Keratinocyte (primary cell): ENCODE results near the gene MAP3K5. TPM values are rescaled to one million over a fixed set of nuclear protein-coding genes. Genes with fewer than 3 reads are reported as not detected.
A peak's percentile ranks its signal among the peaks of the same experiment; 100 is the strongest.

Experiments
- DNase-seq: peaks from one replicate; pipeline ENCODE4 v3.0.0-alpha.2; 2011; ENCODE audit warnings: low read depth, missing footprints, low spot score
- FAIRE-seq: peaks from 2 replicates; lab custom pipeline; 2011; peaks lifted over from hg19 to GRCh38; lab: Jason Lieb, UNC
- H2AFZ ChIP-seq: 2 replicates; pipeline ENCODE4 v1.6.0; 2012; ENCODE audit warnings: low read length, control low read depth, inconsistent platforms; ENCODE audit not compliant: control insufficient read depth
- H3K27ac ChIP-seq: 2 replicates; pipeline ENCODE4 v1.5.1; 2011; ENCODE audit warnings: low read length; ENCODE audit not compliant: control insufficient read depth, insufficient read depth
- H3K27me3 ChIP-seq: 3 replicates; pipeline ENCODE4 v1.6.0; 2011; ENCODE audit warnings: low read length; ENCODE audit not compliant: control insufficient read depth, insufficient read depth; ENCODE audit errors: extremely low read depth
- H3K36me3 ChIP-seq, 2 experiments: 2 replicates in 1 of 2; 3 replicates in 1 of 2; pipeline ENCODE4 v1.5.1; 2011; ENCODE audit warnings: low read length in 2 of 2, mild to moderate bottlenecking in 1 of 2; ENCODE audit not compliant: control insufficient read depth in 2 of 2, insufficient read depth in 2 of 2; ENCODE audit errors: extremely low read depth in 1 of 2
- H3K4me1 ChIP-seq: 3 replicates; pipeline ENCODE4 v1.5.1; 2011; ENCODE audit warnings: low read length; ENCODE audit not compliant: control insufficient read depth, insufficient read depth; ENCODE audit errors: extremely low read depth
- H3K4me2 ChIP-seq: 3 replicates; pipeline ENCODE4 v1.6.0; 2011; ENCODE audit warnings: low read depth, low read length; ENCODE audit not compliant: control insufficient read depth, insufficient read depth; ENCODE audit errors: extremely low read depth
- H3K4me3 ChIP-seq, 3 experiments: fragments of 200-600 bp in 1 of 3; sonication (generic) in 1 of 3; 2 replicates in 2 of 3; 3 replicates in 1 of 3; pipeline ENCODE4 v1.5.1; 2011 to 2016; ENCODE audit warnings: low read length in 3 of 3, mild to moderate bottlenecking in 3 of 3, control low read depth in 2 of 3, inconsistent platforms in 1 of 3, low read depth in 1 of 3, mixed read lengths in 1 of 3, mixed run types in 1 of 3, moderate library complexity in 1 of 3; ENCODE audit not compliant: control insufficient read depth in 2 of 3, insufficient read depth in 2 of 3; ENCODE audit errors: extremely low read depth in 1 of 3
- H3K79me2 ChIP-seq: 2 replicates; pipeline ENCODE4 v1.6.0; 2012; ENCODE audit warnings: low read length; ENCODE audit not compliant: control insufficient read depth, insufficient read depth
- H3K9ac ChIP-seq: 3 replicates; pipeline ENCODE4 v1.6.0; 2011; ENCODE audit warnings: low read length; ENCODE audit not compliant: control insufficient read depth, insufficient read depth; ENCODE audit errors: extremely low read depth
- H3K9me1 ChIP-seq: 3 replicates; pipeline ENCODE4 v1.6.0; 2011; ENCODE audit warnings: low read length; ENCODE audit not compliant: control insufficient read depth, insufficient read depth; ENCODE audit errors: extremely low read depth
- H3K9me3 ChIP-seq: 2 replicates; pipeline ENCODE4 v1.5.1; 2012; ENCODE audit warnings: low read depth, low read length; ENCODE audit not compliant: control insufficient read depth
- H4K20me1 ChIP-seq: 3 replicates; pipeline ENCODE4 v1.6.0; 2011; ENCODE audit warnings: low read length; ENCODE audit not compliant: control insufficient read depth, insufficient read depth; ENCODE audit errors: extremely low read depth
- EZH2 ChIP-seq: IDR thresholded peaks from one replicate; pipeline ENCODE4 v1.6.1; 2012; ENCODE audit warnings: inconsistent platforms, mild to moderate bottlenecking, low read length, moderate library complexity
- dilution Hi-C: fragments of 300-500 bp; cut with MboI; formaldehyde crosslinking; loops from one replicate; pipeline ENCODE4 v1.7.0; 2020; ENCODE audit warnings: low sequenced_read_pairs; ENCODE audit not compliant: extremely low pct_ligation_motif_present
- polyA plus RNA-seq, 5 experiments: library from polyadenylated mRNA; depleted of rRNA in 3 of 5; stranded (reverse) in 3 of 5; stranded (forward) in 1 of 5; unstranded in 1 of 5; fragments of >200 nt; gene quantifications; 1 replicate in 1 of 5; 2 replicates in 3 of 5; 3 replicates in 1 of 5; pipeline versions ENCODE4 v1.2.1 to v1.2.3, GENCODE V29; 2011 to 2012; ENCODE audit warnings: missing spikeins in 2 of 5, low read depth in 1 of 5, low replicate concordance in 1 of 5
- TF ChIP-seq, protein P1 (sequence below), 3 experiments: IDR thresholded peaks in 1 of 3; conservative IDR thresholded peaks in 1 of 3; optimal IDR thresholded peaks in 1 of 3; 2 replicates in 2 of 3; 3 replicates in 1 of 3; pipeline versions ENCODE3 to v1.5.1; 2011; ENCODE audit warnings: low read length in 3 of 3, mild to moderate bottlenecking in 3 of 3, moderate library complexity in 2 of 3, control low read depth in 1 of 3, inconsistent platforms in 1 of 3; ENCODE audit not compliant: insufficient read depth in 2 of 3; ENCODE audit errors: extremely low read depth in 1 of 3

Gene MAP3K5
- polyA plus RNA-seq, 1 donor (not counting 4 experiments of a cell fraction or from before 2014, with no cell fraction given) = 3.4 TPM

DNA sequence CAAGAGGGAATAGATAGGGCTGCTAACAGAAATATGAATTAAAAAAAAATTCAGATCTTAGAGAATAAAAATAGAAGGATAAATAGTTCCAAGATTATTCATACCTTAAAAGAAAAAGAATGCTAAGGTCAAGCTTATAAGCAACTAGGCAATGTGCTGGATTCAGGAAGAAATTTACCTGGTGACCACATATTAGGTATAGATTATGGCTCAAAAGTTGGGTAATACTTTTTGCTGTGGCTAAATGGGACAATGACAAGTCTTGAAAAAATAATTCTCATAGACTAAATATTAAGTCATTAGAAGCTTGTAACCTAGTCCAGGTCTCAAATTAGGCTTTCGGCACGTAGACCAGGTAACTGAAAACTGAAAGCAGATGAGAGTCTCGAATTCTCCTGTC lies 17.2 kb downstream of the MAP3K5 start:
- no peak for DNase-seq
- H3K4me2 ChIP-seq = peak overlapping the region; percentile 38
- no peaks in the 10 kb centered on the region for H3K9me3 ChIP-seq
- no peaks in the 10 kb centered on the region for H3K9me1 ChIP-seq
- dilution Hi-C loops = no loop called here
- no peak overlapping the region for H3K27ac ChIP-seq
- H3K9ac ChIP-seq = no peak overlapping the region
- no peak overlapping the region for H3K4me3 ChIP-seq
- H3K36me3 ChIP-seq = no peaks in the 10 kb centered on the region
- no peaks in the 10 kb centered on the region for H4K20me1 ChIP-seq
- no peak for FAIRE-seq
- no peaks in the 10 kb centered on the region for H3K27me3 ChIP-seq
- no peak for TF ChIP-seq EZH2
- TF ChIP-seq, protein P1, sequence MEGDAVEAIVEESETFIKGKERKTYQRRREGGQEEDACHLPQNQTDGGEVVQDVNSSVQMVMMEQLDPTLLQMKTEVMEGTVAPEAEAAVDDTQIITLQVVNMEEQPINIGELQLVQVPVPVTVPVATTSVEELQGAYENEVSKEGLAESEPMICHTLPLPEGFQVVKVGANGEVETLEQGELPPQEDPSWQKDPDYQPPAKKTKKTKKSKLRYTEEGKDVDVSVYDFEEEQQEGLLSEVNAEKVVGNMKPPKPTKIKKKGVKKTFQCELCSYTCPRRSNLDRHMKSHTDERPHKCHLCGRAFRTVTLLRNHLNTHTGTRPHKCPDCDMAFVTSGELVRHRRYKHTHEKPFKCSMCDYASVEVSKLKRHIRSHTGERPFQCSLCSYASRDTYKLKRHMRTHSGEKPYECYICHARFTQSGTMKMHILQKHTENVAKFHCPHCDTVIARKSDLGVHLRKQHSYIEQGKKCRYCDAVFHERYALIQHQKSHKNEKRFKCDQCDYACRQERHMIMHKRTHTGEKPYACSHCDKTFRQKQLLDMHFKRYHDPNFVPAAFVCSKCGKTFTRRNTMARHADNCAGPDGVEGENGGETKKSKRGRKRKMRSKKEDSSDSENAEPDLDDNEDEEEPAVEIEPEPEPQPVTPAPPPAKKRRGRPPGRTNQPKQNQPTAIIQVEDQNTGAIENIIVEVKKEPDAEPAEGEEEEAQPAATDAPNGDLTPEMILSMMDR (optimal IDR thresholded peaks at IDR 0.05 in 1 of 3, IDR thresholded peaks at IDR 0.05 in 1 of 3, conservative IDR thresholded peaks at IDR 0.05 in 1 of 3; ENCODE audit: extremely low read depth in 1 of 3, insufficient read depth in 2 of 3, low read length in 3 of 3) = no peak
- H3K79me2 ChIP-seq = no peaks in the 10 kb centered on the region
- peaks cover 11% of the 10 kb centered on the region for H3K4me1 ChIP-seq
- no peak overlapping the region for H2AFZ ChIP-seq

GRCh38 chr6:136774228-136775041 lies 17.8 kb downstream of the MAP3K5 start:
- H3K27me3 ChIP-seq = no peaks in the 10 kb centered on the region
- TF ChIP-seq EZH2 = no peak
- H3K4me3 ChIP-seq = no peak overlapping the region
- H3K79me2 ChIP-seq = no peaks in the 10 kb centered on the region
- FAIRE-seq (peak; percentile 34), DNase-seq (no peak)
- no peak overlapping the region for H3K9ac ChIP-seq
- no peaks in the 10 kb centered on the region for H3K9me1 ChIP-seq
- H3K27ac ChIP-seq = no peak overlapping the region
- dilution Hi-C loops = no loop called here
- peak overlapping the region; percentile 38 for H3K4me2 ChIP-seq
- H3K36me3 ChIP-seq = no peaks in the 10 kb centered on the region
- no peaks in the 10 kb centered on the region for H4K20me1 ChIP-seq
- H2AFZ ChIP-seq = no peak overlapping the region
- H3K4me1 ChIP-seq = peaks cover 11% of the 10 kb centered on the region
- no peaks in the 10 kb centered on the region for H3K9me3 ChIP-seq
